HG03460 (cell line): ENCODE results near the gene SLC34A3.

ENCODE experiments used
- ATAC-seq: cut with Tn5 transposase; IDR thresholded peaks from one replicate; pipeline ENCODE4 v1.9.1; 2021; ENCODE audit not compliant: unreplicated experiment

The SLC34A3 gene

DNA sequence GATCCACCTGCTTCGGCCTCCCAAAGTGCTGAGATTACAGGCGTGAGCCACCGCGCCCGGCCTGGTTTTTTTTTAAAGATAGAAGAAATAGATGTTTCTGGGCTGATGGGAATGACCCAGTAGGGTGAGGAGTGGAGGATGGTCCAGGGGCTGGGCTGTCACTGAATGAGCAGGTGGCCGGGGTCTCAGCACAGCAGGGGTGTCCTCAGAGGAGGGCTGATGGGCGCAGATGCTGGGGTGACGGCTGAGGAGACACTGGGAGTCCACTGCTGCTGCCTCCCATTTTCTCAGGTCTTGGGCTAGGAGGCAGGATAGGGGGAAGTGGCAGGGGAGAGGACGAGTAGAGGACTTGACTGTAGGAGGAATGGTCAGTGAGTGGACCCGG lies 44.5 kb downstream of the SLC34A3 start:
- no peak for ATAC-seq

DNA sequence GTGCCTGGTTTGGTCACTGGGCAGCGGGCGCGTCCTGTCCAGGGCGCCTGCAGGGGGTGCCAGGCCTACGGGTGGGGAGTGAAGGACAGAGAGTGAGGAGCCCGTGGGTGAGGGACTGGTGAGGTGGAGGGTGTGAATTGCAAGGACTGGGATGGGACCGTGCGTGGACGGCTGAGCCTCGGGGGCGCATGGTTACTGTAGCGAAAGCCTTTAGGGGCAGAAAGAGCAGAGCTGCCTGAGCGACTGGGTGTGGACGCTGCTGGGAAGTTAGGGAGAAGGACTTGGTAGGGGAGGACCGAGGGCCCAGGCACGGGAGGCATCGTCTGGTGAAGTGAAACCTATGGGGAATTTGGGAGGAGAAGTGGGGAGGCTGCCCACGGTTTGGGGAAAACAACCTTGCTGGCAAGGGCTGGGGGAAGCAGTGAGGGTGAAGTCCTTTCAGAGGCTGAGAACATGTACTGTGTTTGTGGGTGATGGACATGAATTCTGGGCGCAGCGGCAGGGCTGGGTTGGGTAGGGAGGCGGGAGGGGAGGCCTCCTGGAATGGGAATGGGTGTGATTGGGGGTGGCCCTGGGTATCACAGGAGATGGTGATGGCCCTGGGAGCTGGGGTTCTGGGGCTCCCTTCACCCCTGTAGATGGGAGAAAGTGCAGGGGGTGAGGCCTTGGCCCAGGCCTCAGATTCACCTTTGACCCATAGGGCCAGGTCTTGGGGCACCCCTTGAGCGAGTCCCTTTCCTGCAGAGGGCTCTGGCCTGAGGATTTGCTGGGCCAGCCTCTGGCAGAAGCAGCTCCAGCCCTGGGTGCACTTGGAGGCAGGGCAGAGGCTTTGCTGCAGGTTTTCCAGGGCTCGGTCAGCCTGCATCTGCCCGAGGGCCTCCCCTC lies 45.1 kb downstream of the SLC34A3 start:
- no peak for ATAC-seq

DNA sequence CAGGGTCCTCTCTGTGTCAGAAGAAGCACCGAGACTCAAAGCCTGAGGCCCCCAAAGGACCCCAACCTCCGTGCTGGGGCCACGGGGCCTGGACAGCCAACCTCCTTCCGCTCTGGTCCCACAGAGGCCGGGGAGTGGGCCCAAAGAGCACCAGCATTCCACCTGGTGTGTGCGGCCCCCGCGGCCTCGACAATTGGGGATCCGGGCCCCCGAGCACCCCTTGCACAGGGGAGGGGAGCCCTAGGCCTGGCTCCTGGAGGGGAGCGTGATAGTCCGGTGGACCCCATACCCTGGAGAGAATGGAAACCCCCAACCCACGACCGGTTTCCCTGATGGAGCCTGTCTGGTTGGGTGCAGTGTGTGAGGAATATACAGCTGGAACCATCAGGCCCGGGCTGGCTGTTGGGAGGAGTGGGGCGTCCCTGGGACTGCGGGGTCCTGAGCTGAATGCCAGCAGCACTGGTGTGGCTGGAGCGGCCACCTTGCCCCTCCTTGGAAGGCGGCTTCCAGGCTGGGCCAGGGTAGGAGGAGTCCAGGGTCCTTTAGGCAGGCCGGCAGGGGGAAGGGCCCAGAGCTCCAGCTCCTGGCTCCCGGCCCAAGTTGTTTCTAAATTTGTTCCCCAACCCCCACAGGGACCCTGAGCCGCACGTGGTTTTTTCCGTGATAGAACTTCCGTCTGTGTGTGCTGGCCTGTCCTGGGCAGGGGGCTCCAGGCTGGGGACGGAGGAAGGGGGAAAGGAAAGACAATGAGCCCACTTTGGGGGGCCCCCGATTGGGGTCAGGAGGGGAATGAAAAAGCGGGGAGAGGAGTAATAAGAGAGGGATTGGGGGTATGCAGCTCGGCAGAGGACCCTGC lies 46.0 kb downstream of the SLC34A3 start:
- peak; percentile 6 for ATAC-seq

DNA sequence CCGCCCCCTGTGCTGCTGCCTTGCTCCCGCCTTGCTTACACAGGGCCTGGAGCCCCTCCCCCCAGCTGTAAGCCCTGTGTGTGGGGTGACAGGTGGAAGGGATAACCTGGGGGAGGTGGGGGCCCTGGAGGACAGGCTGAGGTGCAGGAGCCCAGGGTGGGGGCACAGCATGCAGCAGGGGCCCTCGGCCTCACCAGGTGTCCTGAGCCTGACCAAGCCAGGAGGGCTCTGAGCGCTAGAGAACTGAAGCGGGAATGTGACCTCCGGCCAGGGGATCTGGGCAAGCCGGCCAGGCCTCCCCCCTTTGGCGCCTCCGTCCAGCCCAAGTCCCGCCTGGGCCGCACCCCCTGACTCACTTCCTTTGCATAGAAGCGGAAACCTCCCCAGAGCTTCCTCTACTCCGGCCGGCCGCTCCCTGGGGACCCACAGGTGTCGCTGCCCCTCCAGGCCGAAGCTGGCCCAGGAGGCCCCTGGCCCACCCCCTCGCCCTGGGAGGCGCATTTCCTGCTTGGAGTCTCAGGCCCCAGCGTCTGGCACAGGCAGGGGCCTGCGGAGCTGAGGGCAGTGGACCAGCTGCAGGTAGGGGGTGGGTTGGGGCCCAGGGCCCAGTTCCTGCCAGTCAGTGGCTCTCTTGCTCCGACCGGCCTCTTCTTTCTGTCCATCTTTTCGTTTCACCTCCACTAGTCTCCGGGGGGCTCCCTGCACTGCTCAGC lies 46.8 kb downstream of the SLC34A3 start, which contains the start of gene TOR4A:
Gene TOR4A, plus strand, starts transcription at position 398 of the 713 bp plus-strand sequence. CDS start 964 bp downstream, outside the sequence.
- peak; percentile 77 for ATAC-seq

DNA sequence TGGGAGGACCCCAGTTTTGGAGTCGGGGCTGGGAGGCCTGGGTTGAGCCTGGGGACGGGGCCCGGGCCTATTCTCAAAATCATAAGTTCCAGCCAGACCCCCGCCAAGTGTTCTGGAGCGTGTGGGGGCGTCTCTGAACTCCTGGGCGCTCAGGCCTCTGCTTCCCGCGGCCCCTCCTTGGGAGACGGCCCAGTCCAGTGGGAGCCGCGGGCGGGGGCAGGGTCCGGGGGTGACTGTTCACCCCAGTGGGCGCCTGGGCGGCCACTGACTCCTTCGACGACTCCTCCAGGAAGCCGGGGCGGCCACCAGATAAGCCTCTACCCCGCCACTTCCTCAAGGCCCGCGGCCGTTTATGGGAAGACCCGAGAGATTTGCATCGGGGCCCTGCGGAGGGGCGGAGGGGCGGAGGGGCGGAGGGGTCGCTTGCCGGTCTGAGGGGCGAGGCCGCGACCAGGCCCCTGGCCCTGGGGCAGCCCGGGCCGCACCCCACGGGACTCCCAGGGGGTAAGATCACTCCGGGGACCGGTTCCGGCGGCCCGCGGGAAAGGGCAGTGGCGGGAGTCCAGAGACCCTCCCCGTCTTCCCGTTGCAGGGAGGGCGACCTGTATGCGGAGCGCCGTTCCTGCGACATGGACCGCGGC lies 47.5 kb downstream of the SLC34A3 start:
- peak; percentile 19 for ATAC-seq

DNA sequence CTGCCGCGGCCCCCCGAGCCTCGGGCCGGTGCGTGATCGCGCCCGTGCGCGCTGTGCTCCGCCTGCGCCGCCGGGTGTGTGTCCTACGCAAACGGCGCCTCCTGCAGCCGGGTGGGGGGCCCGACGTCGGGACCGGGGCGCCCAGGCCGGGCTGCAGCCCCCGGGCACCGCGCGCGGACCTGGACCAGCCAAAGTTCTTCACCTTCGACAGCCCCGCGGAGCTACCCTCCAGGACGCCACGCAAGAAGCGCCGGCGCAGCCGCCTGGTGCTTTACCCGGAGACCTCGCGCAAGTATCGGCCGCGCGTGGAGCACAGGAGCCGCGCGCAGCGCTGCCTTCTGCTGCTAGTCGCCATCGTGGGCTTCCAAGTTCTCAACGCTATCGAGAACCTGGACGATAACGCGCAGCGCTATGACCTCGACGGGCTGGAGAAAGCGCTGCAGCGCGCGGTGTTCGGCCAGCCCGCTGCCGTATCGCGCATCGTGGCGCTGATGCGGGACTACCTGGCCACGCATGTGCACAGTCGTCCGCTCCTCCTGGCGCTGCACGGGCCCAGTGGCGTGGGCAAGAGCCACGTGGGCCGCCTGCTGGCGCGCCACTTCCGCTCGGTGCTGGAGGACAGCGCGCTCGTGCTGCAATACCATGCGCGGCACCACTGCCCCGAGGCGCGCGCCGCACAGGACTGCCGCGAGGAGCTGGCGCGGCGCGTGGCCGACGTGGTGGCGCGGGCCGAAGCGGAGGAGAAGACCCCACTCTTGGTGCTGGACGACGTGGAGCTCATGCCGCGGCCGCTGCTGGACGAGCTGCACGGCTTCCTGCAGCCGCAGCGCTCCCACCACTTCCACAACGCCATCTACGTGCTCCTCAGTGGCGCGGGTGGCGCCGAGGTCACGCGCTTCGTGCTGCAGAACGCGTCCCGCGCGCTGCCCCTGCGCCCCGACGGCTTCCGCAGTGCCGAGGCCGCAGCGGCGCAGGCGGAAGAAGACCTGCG lies 48.3 kb downstream of the SLC34A3 start:
- no peak for ATAC-seq

DNA sequence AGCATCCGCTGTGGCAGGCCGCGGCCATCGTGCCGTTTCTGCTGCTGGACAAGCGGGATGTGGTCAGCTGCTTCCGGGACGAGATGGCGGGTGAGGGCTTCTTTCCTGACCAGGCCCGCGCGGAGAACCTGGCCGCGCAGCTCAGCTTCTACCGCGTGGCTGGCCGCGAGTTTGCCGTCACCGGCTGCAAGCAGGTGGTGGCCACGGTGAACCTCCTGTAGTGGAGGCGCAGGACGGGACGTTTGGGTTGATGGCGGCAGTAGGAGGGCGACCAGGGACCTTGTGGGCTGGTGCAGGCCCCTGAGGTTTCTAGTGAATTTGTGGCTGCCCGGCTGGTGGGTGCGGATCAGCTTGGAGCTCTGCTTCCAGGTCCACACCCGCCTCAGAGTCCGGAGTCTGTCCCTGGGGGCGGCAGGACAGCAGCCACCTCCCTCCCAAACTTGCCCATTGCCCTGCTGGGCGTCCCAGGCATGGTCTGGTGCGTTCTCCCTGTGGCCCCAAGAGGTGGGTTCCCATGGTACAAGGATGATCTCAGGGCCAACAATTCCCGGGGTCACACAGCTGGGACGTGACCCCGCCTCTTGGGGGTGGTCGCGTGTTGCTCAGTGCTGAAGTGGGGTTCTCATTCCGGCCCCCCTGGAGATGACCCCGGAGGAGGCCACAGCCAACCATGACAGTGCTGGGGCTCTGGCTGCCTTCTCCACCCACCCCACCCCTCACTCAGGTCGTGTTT lies 49.2 kb downstream of the SLC34A3 start:
- ATAC-seq = no peak

DNA sequence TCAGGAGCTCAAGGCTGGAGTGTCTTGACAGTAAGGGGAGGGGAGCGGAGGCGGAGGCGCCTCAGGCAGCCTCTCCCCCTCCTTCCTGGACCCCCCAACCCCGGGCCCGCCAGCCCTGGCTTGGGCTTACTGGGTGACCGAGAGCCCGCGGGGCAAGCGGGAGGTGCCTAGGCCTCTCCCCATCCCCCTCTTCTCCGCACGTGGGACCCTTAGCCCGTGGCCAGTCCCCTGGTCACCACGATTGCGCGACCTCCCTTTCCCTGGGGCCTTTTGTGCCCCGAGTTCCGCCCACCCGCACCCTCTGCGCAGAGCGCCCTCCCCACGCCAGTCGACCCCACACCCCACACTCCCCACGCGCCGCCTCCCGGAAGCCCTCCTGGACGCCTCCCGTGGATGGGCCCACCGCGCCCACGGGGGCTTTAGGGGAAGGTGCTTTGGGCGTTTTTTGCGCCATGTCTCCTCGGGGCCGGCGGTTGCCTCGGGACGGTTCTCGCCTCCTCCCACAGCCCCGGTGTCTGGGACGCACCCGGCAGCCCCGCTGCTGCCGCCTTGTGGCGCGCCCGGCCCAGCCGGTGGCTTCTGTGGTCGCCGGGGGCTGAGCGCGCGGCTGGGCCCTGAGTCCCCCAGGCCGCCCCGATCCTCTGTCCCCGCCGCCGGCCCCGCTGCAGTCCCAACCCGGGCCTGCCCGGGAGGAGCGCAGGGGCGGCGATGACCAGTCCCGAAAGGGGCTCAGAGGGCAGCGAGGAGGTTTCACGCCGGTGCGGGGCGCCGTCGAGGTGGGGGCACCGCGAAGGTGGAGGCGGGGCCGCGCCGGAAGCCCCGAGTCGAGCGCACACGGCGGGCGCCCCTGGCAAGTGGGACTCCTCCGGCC lies 50.0 kb downstream of the SLC34A3 start:
- ATAC-seq = no peak

DNA sequence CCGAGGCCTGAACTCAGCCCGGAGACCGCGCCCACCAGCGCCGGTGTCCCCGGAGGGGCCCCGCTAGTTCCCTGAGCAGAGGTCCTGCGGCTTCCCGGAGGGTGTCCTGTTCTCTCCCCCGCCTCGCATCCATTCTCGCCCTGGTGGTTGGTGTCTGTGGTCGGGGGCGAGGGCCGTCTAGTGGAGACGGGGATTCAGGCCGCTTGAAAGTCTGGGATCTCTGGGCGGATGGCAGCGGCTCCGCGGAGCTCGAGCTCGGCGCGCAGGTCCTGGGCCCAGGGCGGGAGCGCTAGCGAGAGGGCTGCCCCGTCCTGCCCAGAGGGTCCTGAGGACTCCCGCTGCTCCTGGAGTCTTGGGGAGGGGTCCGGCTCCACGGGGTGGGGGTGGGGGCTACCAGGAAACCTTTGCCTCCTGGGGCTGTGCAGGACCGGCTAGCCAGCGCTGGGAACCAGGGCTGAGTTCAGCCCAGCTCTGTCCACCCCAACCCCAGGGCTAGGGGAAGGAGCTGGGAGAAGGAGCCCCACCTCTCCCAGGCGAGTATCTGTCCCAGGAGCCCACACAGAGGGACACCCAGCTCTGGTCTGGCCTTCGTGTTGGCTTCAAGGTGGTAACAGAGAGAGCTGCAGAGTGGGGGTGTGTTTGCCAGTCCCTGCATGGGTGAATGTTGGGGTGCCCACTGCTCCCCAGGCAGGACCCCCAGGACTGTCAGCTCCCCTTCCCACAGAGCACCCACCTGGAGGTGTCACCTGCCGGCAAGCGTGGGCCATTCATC lies 50.8 kb downstream of the SLC34A3 start:
- no peak for ATAC-seq
